ENCODE measurements around the gene WNK2.

Gene WNK2

DNA sequence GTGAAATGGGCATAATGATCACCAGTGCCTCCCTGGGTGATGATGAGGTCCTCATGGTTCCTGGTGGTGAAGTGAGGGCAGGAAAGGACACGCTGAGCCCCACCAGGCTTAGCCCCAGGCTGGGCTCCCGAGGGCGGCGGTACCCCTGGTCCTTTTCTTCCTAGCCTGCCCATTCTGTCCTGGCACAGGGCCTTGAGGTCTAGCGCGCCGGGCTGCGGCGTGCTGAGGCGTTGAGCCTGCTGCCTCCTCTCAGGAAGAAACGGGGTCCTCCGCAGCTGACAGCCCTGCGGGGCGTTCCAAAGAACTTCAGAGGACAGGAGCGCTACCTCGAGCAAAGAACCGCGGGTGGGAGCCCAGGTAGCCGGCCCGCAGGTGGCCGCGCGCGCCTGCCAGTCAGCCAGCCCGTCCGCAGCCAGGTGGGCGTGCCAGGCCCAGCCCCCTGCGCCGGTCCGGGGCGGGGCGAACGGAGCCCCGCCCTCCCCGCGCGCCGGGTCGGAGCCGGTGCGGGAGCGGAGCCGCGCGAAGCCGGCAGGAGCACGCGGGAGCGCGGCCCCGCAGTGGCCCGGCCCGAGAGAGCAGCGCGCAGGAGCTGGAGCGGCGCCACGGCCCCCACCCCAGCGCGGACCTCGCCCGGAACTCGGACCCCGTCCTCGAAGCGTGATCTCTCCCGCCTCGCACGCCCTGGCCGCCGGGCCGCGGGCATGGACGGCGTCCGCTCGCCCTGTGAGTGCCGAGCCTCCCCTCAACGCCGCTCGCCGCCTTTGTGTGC, at the start of gene WNK2:
TSS of gene WNK2 (plus strand) at position 477 of the 769 bp plus-strand sequence. CDS start 791 bp downstream, outside the sequence.
- peak in 1 of 2 donors; percentile 40 for DNase-seq

GRCh38 chr9:93134740-93135444, 49.0 kb upstream of the WNK2 start:
- no peak for DNase-seq

GRCh38 chr9:93136011-93136440, 47.9 kb upstream of the WNK2 start:
- no peak for DNase-seq

- DNase-seq, result no peak
Measured at GRCh38 chr9:93137362-93137761, 46.6 kb upstream of the WNK2 start.

GRCh38 chr9:93138171-93138764, 45.7 kb upstream of the WNK2 start:
- no peak for DNase-seq

DNA sequence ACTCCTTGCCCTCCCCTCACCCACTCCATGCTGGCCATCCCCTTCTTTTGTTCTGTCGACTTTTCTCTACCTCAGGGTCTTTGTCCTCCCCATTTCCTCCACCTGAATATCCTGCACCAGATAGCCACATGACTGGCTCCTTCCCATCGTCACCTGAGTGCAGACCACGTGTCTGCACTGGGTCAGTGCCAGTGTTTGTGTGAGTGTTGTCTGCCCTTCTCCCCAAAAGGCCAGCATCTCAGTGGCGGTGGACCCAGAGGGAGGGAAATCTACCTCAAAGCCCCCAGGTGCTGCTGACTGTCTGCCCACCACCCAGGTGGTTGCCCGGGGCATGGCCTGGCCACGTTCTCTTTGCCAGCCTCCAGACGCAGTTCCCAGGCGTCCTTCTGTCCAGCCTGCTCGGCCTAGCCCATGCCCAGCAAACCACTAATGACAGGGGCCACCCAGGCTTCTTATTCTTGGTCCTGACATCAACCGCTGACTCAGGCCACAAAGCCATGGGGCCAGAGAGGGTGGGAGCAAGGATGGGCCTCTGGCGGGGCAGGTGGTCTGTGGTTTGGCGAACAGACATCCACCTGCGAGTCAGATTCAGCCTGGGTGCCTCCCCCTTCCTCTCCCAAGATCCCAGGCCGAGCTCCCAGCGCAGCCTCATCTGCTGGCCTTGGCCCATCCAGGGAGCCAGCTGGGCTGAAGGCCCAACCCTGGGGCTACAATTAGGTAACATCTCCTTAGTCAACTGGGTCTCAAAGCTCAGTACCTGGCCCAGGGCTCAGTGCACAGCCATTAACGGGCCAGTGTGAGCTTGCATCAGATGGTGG, 44.4 kb upstream of the WNK2 start:
- no peak for DNase-seq

- no peak for DNase-seq
Measured at GRCh38 chr9:93141771-93142483, 42.0 kb upstream of the WNK2 start.

- no peak for DNase-seq
Measured at GRCh38 chr9:93143830-93144530, 40.0 kb upstream of the WNK2 start.

DNA sequence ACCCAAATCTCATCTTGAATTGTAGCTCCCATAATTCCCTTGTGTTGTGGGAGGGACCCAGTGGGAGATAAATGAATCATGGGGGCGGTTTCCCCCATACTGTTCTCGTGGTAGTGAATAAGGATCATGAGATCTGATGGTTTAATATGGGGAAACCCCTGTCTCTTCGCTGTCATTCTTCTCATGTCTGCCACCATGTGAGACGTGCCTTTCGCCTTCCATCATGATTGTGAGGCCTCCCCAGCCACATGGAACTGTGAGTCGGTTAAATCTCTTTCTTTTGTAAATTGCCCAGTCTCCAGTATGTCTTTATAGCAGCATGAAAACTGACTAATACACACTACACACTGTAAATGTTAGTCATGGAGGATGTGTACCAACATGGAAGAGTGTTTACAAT, 37.2 kb upstream of the WNK2 start:
- peak in 1 of 2 donors; percentile 32 for DNase-seq

DNA sequence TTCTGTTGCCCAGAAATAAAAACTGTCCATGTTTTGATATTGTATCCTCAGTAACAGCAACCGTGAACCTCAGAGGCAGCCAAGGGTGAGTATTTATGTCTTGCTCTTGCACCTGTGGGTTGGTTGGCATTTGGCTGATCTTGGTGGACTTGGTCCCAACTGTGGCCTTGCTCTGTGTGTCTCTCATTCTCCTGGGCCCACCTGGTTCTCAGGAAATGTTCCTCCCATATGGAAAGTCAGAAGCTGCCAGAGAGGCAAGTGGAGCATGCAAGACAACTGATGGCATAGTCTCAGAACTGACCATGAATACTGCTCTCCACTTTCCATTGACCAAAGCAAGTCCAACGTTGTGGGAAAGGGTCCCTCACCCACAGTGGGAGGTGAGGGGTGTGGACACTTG, 36.3 kb upstream of the WNK2 start:
- DNase-seq, result no peak

- no peak for DNase-seq
Measured at GRCh38 chr9:93148721-93149120, 35.2 kb upstream of the WNK2 start.

DNA sequence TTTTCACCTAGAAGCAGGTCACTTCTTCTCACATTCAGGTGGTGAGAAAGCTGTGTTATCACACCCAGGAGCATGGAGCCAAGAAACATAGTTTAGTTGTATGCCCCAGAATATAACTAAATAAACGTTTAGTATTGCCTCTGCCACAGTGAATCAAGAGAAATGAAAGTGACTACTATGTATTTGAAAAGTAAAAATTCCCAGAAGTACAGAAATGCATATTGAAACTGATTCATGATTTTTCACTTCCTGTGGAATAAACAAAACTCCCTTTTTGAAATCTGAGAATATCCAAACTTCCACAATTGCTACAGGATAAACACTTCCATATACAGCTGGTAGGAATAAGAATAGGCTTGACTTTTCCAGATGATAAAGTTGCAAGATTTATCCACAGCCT, 34.6 kb upstream of the WNK2 start:
- DNase-seq, result no peak

- DNase-seq, result no peak
Measured at GRCh38 chr9:93151097-93151784, 32.7 kb upstream of the WNK2 start.

DNA sequence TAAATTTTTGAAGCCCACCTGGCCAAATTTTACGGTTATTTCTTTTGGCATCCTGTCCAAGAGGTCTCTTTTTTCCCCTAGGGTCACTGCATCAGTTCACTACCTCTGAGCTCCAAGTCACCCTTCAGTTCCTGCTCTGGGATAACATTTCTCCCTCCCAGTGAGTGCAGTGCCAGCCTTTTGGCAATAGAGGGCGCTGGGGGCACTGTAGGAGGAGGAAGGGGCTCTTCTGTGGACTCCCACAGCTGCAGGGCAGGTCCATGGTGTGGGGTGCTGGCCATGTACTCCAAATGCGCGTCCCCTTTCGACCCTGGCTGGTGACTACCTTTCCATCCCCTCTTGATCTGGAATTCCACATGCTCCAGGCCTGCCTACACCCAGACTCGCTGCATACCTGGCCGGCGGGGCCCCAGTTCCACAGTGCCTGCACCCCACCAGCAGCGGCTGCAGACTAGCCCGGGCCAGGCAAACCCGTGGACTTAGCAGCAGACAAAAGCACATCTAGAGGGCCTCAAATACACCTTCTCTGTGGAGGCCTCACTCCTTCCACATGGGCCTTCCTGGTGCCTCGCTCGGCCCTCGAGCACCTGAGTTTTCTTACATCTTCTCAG, 29.5 kb upstream of the WNK2 start:
- peak; percentile 46 for DNase-seq

GRCh38 chr9:93155716-93156474, 28.0 kb upstream of the WNK2 start:
- DNase-seq, result no peak

DNA sequence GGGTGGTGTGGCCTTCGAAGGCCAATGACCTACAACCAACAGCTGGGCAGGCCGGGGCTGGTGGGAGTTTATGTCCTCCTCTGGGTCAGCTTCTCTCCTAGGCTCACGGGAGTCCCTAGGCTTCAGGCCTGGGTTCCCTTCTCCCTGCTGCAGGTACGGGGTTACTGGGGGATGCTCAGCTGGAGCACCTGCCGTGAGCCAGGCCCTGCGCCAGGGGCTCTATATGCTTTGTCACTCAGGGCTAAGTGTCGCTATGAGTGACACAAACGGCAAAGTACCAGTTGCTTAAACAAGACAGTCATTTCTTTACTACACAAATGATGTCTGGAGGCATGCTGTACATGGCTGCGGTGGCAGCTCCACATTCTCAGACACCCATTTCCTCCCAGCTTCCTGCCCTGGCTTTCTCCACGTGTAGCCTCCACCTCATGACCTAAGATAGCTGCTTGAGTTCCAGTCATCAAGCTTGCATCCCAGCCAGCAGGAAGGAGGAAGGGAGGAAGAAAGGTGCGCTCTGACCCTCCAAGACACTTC, 27.4 kb upstream of the WNK2 start:
- peak; percentile 35 to 40 for DNase-seq

- peak; percentile 78 to 80 for DNase-seq
Measured at GRCh38 chr9:93159601-93160471, 24.1 kb upstream of the WNK2 start.

- DNase-seq, result no peak
Measured at GRCh38 chr9:93161786-93162562, 22.0 kb upstream of the WNK2 start.
